Mononuclear cell (primary cell): ENCODE data around the gene TJP3. TPM values are rescaled to one million over a fixed set of nuclear protein-coding genes. Genes with fewer than 3 reads are reported as not detected.

ENCODE experiments used
- H3K27me3 ChIP-seq: 2 replicates; pipeline ENCODE4 v1.6.0; 2011; ENCODE audit warnings: low read length, control low read depth; ENCODE audit not compliant: insufficient read depth
- H3K4me1 ChIP-seq: 2 replicates; pipeline ENCODE4 v1.5.1; 2011; ENCODE audit warnings: mild to moderate bottlenecking, low read length, control low read depth; ENCODE audit not compliant: insufficient read depth
- H3K4me3 ChIP-seq: 2 replicates; pipeline ENCODE4 v1.5.1; 2011; ENCODE audit warnings: mild to moderate bottlenecking, low read length, moderate library complexity
- H3K9me3 ChIP-seq: 2 replicates; pipeline ENCODE4 v1.5.1; 2011; ENCODE audit warnings: low read depth, mild to moderate bottlenecking, control low read depth, low read length
- total RNA-seq: library from RNA; depleted of rRNA; stranded (reverse); fragments of >200 nt; gene quantifications from one replicate; pipeline ENCODE4 v1.2.3, GENCODE V29; 2012

Gene TJP3
- total RNA-seq, 1 donor, result 5.7 TPM

DNA sequence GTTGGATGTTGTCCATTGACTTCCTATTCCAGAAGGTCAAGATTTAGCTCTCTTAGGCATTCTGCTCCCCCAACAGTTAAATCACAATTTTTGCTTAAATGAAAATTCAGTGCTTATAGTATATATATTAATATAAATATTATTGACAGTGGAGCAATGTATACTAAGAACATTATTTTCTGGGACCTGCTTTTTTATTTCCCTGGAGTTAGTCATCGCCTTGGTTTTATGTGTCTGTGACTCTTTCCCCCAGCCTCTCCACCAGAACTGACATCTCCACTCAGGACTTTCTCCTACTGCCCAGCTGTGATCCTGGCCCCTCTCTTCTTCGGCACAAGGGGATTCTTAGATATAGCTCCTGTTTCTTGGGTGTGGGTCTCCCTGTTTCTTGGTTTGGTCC is 88.2 kb downstream of the TJP3 start:
- Histone ChIP-seq H3K4me3 (no peak overlapping the region), H3K27me3 (peaks cover 6% of the 10 kb centered on the region), H3K4me1 (peaks cover 24% of the 10 kb centered on the region), H3K9me3 (no peaks in the 10 kb centered on the region)

DNA sequence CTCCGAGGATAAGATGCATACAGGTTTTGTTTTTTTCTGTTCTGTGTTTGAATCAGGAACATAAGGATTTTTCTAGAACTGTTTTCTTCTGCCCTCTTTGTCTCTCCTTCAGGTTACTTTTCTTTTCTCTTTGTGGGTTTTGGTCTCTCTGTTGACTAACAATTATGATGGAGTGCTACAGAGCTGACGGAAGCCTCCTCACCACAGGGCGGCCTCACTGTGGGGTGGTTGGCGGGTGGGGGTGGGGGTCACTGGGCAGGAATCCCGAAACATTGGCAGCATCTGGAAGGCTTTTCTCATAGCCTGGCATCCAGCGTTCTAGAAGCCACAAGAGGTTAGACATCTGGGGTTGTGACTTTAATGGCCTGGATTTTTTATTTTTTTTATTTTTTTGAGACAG is 90.0 kb downstream of the TJP3 start:
- H3K4me1 ChIP-seq, result peaks cover 30% of the 10 kb centered on the region

More for the DNA sequence above, 90.0 kb downstream of the TJP3 start:
- H3K4me3 ChIP-seq, result no peak overlapping the region
- H3K9me3 ChIP-seq, result no peaks in the 10 kb centered on the region
- H3K27me3 ChIP-seq, result peaks cover 6% of the 10 kb centered on the region

Other genes starting within 250 kb of the TJP3 start
- gene SMIM24, start 227.9 kb upstream of the TJP3 start, total RNA-seq, result not detected
- gene SMIM44, start 224.9 kb upstream of the TJP3 start, total RNA-seq, result not detected
- gene DOHH, start 207.7 kb upstream of the TJP3 start, total RNA-seq, result 1.4 TPM
- gene FZR1, start 202.1 kb upstream of the TJP3 start, total RNA-seq, result 50.7 TPM
- gene TEKTIP1, start 169.2 kb upstream of the TJP3 start, total RNA-seq, result 0.84 TPM
- gene MFSD12, start 150.8 kb upstream of the TJP3 start, total RNA-seq, result 37.8 TPM
- 34.7 TPM for gene HMG20B, start 135.4 kb upstream of the TJP3 start, total RNA-seq
- gene GIPC3, start 122.9 kb upstream of the TJP3 start, total RNA-seq, result 0.21 TPM
- 1.8 TPM for gene TBXA2R, start 101.5 kb upstream of the TJP3 start, total RNA-seq
- gene CACTIN, start 81.6 kb upstream of the TJP3 start, total RNA-seq, result 12.2 TPM
- gene PIP5K1C, start 7.9 kb upstream of the TJP3 start, total RNA-seq, result 8.4 TPM
- 47.6 TPM for gene APBA3, start 53.3 kb downstream of the TJP3 start, total RNA-seq
- gene MRPL54, start 54.3 kb downstream of the TJP3 start, total RNA-seq, result 40.4 TPM
- not detected for gene RAX2, start 63.8 kb downstream of the TJP3 start, total RNA-seq
- 31.6 TPM for gene MATK, start 78.0 kb downstream of the TJP3 start, total RNA-seq
- 0.21 TPM for gene ZFR2, start 160.7 kb downstream of the TJP3 start, total RNA-seq
- gene ATCAY, start 172.3 kb downstream of the TJP3 start, total RNA-seq, result not detected
- not detected for gene NMRK2, start 224.7 kb downstream of the TJP3 start, total RNA-seq